ENCODE results near the gene SMCO4.
A peak's percentile ranks its signal among the peaks of the same experiment; 100 is the strongest.
"Not testable (repeated sequence)": the region's sequence is repeated elsewhere in the genome, so short reads cannot be mapped to it uniquely, and the experiment has no call there.

The SMCO4 gene, protein sequence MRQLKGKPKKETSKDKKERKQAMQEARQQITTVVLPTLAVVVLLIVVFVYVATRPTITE

GRCh38 chr11:93543292-93543977, at the start of gene SMCO4:
SMCO4 (minus strand) TSS chr11:93543391; CDS start chr11:93479189, 64,202 bp downstream.
- DNase-seq, result peak; percentile 79

DNA sequence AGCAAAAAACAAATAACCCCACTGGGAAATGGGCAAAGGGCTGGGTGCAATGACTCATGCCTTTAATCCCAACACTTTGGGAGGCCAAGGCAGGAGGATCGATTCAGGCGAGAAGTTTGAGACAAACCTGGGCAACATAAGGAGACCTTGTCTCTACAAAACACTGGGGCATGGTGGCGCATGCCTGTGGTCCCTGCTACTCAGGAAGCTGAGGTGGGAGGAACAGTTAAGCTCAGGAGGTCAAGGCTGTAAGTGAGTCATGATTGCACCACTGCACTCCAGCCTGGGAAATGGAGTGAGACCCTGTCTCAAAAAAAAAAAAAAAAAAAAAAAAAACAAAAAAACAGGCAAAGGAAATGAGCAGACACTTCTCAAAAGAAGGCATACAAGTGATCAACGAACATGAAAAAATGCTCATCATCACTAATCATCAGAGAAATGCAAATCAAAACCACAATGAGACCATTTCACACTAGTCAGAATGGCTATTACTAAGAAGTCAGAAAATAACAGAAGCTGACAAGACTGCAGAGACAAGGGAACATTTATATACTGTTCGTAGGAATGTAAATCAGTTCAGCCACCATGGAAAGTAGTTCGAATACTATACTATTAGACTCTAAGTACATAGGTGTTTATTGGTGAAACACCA, 48.2 kb upstream of the SMCO4 start:
- DNase-seq, result no peak

GRCh38 chr11:93589347-93589746, 46.2 kb upstream of the SMCO4 start:
- no peak for DNase-seq

GRCh38 chr11:93587858-93588581, 44.8 kb upstream of the SMCO4 start:
- no peak for DNase-seq

DNA sequence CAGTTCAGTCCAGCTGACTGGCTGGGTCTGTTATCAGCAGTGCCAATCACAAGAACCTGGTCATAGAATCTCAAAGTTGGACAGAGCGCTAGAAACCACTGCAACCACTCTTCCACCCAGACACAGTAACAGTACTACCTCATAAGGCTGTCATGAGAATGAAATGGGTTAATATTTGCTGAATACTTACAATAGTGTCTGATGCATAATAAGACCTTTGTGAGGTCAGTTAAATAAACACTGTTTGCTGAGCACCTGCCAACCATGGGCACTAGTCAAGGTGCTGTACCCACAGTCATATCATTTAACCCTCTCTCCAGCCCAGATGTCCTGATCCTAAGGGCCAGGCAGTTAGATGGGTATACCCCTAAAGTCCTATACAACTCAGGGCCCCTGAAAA, 44.2 kb upstream of the SMCO4 start:
- peak; percentile 75 for DNase-seq

- DNase-seq, result no peak
Observed at GRCh38 chr11:93585758-93586157, 42.6 kb upstream of the SMCO4 start.

- no peak for DNase-seq
Observed at GRCh38 chr11:93583490-93583889, 40.3 kb upstream of the SMCO4 start.

GRCh38 chr11:93579187-93579751, 36.1 kb upstream of the SMCO4 start:
- no peak for DNase-seq

GRCh38 chr11:93577286-93577685, 34.1 kb upstream of the SMCO4 start:
- no peak for DNase-seq

DNA sequence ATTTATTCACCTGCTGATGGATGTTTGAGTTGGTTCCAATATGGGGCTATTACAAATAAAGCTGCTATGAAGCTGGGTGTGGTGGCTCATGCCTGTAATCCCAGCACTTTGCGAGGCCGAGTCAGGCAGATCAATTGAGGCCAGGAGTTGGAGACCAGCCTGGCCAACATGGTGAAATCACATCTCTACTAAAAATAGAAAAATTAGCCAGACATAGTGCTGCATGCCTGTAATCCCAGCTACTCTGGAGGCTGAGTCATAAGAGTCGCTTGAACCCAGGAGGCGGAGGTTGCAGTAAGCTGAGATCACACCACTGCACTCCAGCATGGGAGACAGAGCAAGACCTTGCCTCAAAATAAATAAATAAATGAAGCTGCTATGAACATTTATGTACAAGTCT, 33.7 kb upstream of the SMCO4 start:
- DNase-seq, result not testable (repeated sequence)

- DNase-seq, result no peak
Observed at GRCh38 chr11:93574638-93575220, 31.5 kb upstream of the SMCO4 start.

DNA sequence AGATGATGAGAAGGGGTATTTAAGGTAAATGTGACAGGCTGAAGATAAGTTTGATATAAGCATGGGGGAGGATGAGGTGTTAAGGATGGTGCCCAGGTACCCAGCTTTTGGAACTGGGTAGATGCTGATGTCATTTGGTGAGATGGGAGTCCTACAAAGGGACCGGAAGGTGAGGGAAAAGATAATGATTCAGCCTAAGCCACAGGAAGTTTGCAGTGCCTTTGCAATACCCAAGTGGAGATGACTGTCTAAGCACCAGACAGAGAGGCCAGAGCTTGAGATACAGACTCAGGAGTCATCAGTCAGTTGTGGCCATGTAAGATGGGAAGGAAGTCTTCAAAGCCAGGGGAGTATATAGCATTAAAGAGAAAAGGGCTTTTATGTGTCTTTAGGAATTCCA, 30.0 kb upstream of the SMCO4 start:
- no peak for DNase-seq

GRCh38 chr11:93572621-93573020, 29.4 kb upstream of the SMCO4 start:
- no peak for DNase-seq

DNA sequence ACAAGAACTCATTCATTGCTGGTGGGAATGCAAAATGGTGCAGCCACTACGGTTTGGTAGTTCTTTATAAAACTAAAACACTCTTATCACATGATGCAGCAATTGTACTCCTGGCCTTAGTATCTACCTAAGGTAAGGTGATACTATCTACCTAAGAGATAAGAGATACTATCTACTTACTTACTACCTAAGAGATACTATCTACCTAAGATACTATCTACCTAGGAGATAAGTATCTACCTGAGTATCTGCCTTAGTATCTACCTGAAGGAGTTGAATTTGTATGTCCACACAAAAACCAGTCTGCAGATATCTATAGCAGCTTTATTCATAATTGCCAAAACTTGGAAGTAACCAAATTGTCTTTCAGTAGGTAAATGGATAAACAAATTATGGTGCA, 29.0 kb upstream of the SMCO4 start:
- DNase-seq, result no peak

DNA sequence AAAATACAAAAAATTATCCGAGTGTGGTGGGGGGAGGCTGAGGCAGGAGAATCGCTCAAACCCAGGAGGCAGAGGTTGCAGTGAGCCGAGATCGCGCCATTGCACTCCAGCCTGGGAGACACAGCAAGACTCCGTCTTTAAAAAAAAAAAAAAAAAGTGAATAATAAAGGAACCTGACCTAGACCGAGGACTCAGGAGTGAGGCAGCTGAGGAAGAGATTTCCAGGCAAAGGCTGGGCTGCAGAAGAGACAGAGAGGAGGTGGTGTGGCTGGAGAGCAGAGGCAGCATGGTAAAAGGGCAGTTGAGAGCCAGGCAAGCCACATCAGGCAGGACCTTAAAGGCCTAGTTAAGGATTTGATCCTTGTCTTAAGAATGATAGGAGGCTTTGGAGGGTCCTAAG, 28.4 kb upstream of the SMCO4 start:
- DNase-seq, result no peak

- DNase-seq, result no peak
Observed at GRCh38 chr11:93570759-93571413, 27.7 kb upstream of the SMCO4 start.

- no peak for DNase-seq
Observed at GRCh38 chr11:93569496-93569895, 26.3 kb upstream of the SMCO4 start.

- no peak for DNase-seq
Observed at GRCh38 chr11:93568726-93569125, 25.5 kb upstream of the SMCO4 start.

DNA sequence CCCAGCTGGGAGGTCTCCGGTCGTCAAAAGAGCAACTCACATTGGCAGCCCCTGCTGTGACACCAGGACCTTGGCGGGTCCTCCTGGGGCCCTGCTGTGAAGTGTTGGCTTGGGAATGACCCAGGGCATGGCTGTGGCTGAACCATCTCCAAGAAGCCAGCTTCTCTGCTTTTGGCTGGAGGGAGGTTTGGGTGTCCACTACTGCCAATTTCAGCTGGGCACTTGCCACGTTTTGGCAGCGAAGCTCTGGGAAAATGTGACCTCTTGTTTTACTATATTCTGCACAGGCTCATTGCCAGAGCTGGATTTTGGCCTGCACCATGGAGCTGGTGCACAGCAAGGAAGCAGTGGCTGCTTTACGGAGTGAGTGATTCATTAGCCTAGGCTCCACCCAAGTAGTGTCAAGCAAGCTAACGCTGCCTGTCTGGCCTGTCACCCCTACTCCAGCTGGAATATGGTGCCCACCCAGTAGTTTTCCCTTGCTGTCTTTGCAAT, 24.3 kb upstream of the SMCO4 start:
- no peak for DNase-seq

DNA sequence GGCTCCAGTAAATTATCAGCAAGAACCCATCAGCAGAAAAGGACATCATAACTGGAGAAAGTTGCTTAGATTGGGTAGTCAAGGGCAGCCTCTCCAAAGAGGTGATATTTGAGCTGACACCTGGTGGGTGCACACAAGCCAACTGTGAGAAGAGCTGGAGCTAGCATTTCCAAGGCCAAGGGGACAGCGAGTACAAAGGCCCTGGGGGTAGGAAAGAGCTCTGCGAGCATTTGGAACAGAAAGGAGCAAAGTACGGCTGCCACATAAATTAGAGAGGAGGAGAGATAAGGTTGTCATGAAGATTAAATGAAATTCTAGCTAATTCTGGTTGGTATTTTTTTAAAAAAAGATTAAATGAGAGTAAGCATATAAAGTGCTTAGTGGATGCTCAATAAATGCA, 21.7 kb upstream of the SMCO4 start:
- DNase-seq, result no peak

- no peak for DNase-seq
Observed at GRCh38 chr11:93563857-93564256, 20.7 kb upstream of the SMCO4 start.

DNA sequence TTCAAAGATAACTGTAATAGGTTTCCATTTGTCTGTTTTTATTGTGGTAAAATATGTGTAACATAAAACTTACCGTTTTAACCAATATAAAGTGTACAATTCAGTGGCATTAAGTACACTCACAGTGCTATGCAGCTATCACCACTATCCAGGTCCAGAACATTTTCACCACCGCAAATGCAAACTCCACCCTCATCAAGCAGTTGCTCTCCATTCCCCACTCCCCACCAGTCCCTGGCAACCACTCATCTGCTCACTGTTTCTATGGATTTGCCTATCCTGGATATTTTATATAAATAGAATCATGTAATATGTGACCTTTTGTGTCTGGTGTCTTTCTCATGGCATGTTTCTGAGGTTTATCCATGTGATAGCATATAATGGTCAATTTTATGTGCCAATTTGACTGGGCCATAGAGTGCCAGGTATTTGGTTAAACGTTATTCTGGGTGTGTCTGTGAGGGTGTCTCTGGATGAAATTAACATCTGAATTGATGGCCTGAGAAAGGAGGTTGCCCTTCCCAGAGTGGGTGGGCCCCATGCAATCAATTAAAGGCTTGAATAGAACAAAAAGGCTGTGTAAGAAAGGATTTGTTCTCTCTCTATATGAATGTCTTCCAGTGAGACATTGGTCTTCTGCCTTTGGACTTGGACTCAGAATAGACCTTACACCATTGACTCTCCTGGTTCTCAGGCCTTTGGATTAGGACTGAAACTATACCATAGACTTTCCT, 17.2 kb upstream of the SMCO4 start:
- DNase-seq, result no peak

Measured in NCI-H2029 treated with DMSO at 0.1 percent for 48 hours (cell line).